GM21360 (cell line): ENCODE measurements around the gene COBL.

Experiments
- ATAC-seq: cut with Tn5 transposase; IDR thresholded peaks from one replicate; pipeline ENCODE4 v1.9.1; 2021; ENCODE audit warnings: mild to moderate bottlenecking, moderate library complexity; ENCODE audit not compliant: unreplicated experiment

Gene COBL

GRCh38 chr7:51255536-51256208 lies 60.9 kb downstream of the COBL start:
- ATAC-seq: no peak

- ATAC-seq: no peak
These were observed 61.6 kb downstream of the COBL start for GRCh38 chr7:51255036-51255435.

GRCh38 chr7:51253157-51253556 lies 63.5 kb downstream of the COBL start:
- ATAC-seq: no peak

- no peak for ATAC-seq
These were observed 65.3 kb downstream of the COBL start for GRCh38 chr7:51251290-51251689.

GRCh38 chr7:51250512-51250911 lies 66.1 kb downstream of the COBL start:
- ATAC-seq: no peak

- no peak for ATAC-seq
These were observed 66.6 kb downstream of the COBL start for GRCh38 chr7:51249991-51250390.

- no peak for ATAC-seq
These were observed 67.2 kb downstream of the COBL start for GRCh38 chr7:51249187-51249945.

- ATAC-seq: no peak
These were observed 70.1 kb downstream of the COBL start for GRCh38 chr7:51246258-51247245.

- no peak for ATAC-seq
These were observed 71.7 kb downstream of the COBL start for GRCh38 chr7:51244885-51245284.

GRCh38 chr7:51244053-51244452 lies 72.6 kb downstream of the COBL start:
- no peak for ATAC-seq

GRCh38 chr7:51243631-51244030 lies 73.0 kb downstream of the COBL start:
- ATAC-seq: no peak

- ATAC-seq: no peak
These were observed 73.6 kb downstream of the COBL start for GRCh38 chr7:51242881-51243518.

- ATAC-seq: no peak
These were observed 74.5 kb downstream of the COBL start for GRCh38 chr7:51242007-51242691.

- no peak for ATAC-seq
These were observed 75.7 kb downstream of the COBL start for GRCh38 chr7:51240868-51241267.

GRCh38 chr7:51239691-51240090 lies 76.9 kb downstream of the COBL start:
- no peak for ATAC-seq

GRCh38 chr7:51238981-51239495 lies 77.6 kb downstream of the COBL start:
- no peak for ATAC-seq

- ATAC-seq: no peak
These were observed 79.0 kb downstream of the COBL start for GRCh38 chr7:51237446-51238133.

GRCh38 chr7:51236470-51237132 lies 80.0 kb downstream of the COBL start:
- ATAC-seq: no peak
